IMR-90 (cell line): ENCODE measurements around the gene STOX2. TPM values are rescaled to one million over a fixed set of nuclear protein-coding genes. Genes with fewer than 3 reads are reported as not detected.

Experiments used
- ATAC-seq: fragments of 200-7000 bp; cut with Tn5 transposase; 2 replicates; pipeline ENCODE4 v1.9.1; 2020; ENCODE audit warnings: low read depth, mild to moderate bottlenecking, moderate library complexity
- BruUV-seq: library from RNA; stranded (reverse); fragments of 400-500 nt; replicated peaks from 2 replicates; lab custom pipeline; 2021; lab: Mats Ljungman, UMichigan
- CTCF ChIA-PET: fragments of 300-600 bp; formaldehyde crosslinking; extraction: SDS; loops from one replicate; lab custom pipeline; 2021; ENCODE audit warnings: antibody characterized with exemption; lab: Yijun Ruan, JAX
- POLR2A ChIA-PET: fragments of 300-600 bp; sonication (Branson Sonifier 250); formaldehyde crosslinking; loops from one replicate; lab custom pipeline; 2022; ENCODE audit warnings: antibody characterized with exemption; ENCODE audit not compliant: unreplicated experiment; lab: Charles Lee
- DNase-seq: peaks from one replicate; pipeline ENCODE4 v3.0.0; 2013
- H2AFZ ChIP-seq: replicated peaks from 2 replicates; pipeline ENCODE3; 2013; ENCODE audit warnings: low read length, mild to moderate bottlenecking; ENCODE audit not compliant: poor library complexity
- H2AK5ac ChIP-seq: 2 replicates; pipeline ENCODE4 v1.6.1; 2013; ENCODE audit warnings: low read depth, low read length, inconsistent platforms
- H2AK9ac ChIP-seq: replicated peaks from 2 replicates; pipeline ENCODE3; 2013; ENCODE audit warnings: mild to moderate bottlenecking, low read depth, low read length, moderate library complexity; ENCODE audit not compliant: poor library complexity
- H2BK120ac ChIP-seq: 2 replicates; pipeline ENCODE4 v1.6.1; 2013; ENCODE audit warnings: low read depth, low read length, inconsistent platforms
- H2BK15ac ChIP-seq: 3 replicates; pipeline ENCODE4 v1.6.1; 2013; ENCODE audit warnings: low read depth, low read length, inconsistent platforms
- H2BK20ac ChIP-seq: 2 replicates; pipeline ENCODE4 v1.6.1; 2013; ENCODE audit warnings: low read depth, mild to moderate bottlenecking, inconsistent platforms, low read length, moderate library complexity
- H2BK5ac ChIP-seq: 2 replicates; pipeline ENCODE4 v1.6.1; 2013; ENCODE audit warnings: mild to moderate bottlenecking, low read depth, low read length, inconsistent platforms; ENCODE audit not compliant: poor library complexity, severe bottlenecking
- H3K14ac ChIP-seq: replicated peaks from 2 replicates; pipeline ENCODE4 v1.6.1; 2013; ENCODE audit warnings: low read depth, low read length, inconsistent platforms
- H3K18ac ChIP-seq: 2 replicates; pipeline ENCODE4 v1.6.1; 2013; ENCODE audit warnings: low read depth, low read length, control low read depth
- H3K23ac ChIP-seq: 2 replicates; pipeline ENCODE4 v1.6.1; 2013; ENCODE audit warnings: low read depth, low read length, inconsistent platforms
- H3K27ac ChIP-seq: 2 replicates; pipeline ENCODE4 v1.5.1; 2013; ENCODE audit warnings: mild to moderate bottlenecking, control low read depth, low read length; ENCODE audit not compliant: insufficient read depth
- H3K27me3 ChIP-seq: 2 replicates; pipeline ENCODE4 v1.6.1; 2013; ENCODE audit warnings: low read length; ENCODE audit not compliant: control insufficient read depth, insufficient read depth
- H3K36me3 ChIP-seq: 2 replicates; pipeline ENCODE4 v1.6.1; 2013; ENCODE audit warnings: low read length, mixed read lengths; ENCODE audit not compliant: control insufficient read depth, insufficient read depth
- H3K4ac ChIP-seq: 2 replicates; pipeline ENCODE4 v1.6.1; 2013; ENCODE audit warnings: low read depth, low read length, inconsistent platforms
- H3K4me1 ChIP-seq: 2 replicates; pipeline ENCODE4 v1.6.1; 2013; ENCODE audit warnings: low read length, mixed read lengths; ENCODE audit not compliant: control insufficient read depth, insufficient read depth
- H3K4me2 ChIP-seq: 2 replicates; pipeline ENCODE4 v1.6.1; 2013; ENCODE audit warnings: low read depth, mild to moderate bottlenecking, control low read depth, low read length, moderate library complexity
- H3K4me3 ChIP-seq: 2 replicates; pipeline ENCODE4 v1.5.1; 2013; ENCODE audit warnings: low read depth, mild to moderate bottlenecking, control low read depth, low read length, moderate library complexity; ENCODE audit not compliant: insufficient read depth
- H3K56ac ChIP-seq: 2 replicates; pipeline ENCODE4 v1.6.1; 2013; ENCODE audit warnings: low read length, inconsistent platforms; ENCODE audit not compliant: insufficient read depth; ENCODE audit errors: extremely low read depth
- H3K79me1 ChIP-seq, 2 experiments: 2 replicates each; pipeline ENCODE4 v1.6.1; 2013; ENCODE audit warnings: low read length in 2 of 2, inconsistent platforms in 1 of 2, low read depth in 1 of 2
- H3K9ac ChIP-seq: 2 replicates; pipeline ENCODE4 v1.6.1; 2013; ENCODE audit warnings: low read depth, low read length, control low read depth
- H3K9me1 ChIP-seq: 2 replicates; pipeline ENCODE4 v1.6.1; 2013; ENCODE audit warnings: low read length, inconsistent platforms; ENCODE audit not compliant: insufficient read depth
- H3K9me3 ChIP-seq: 2 replicates; pipeline ENCODE4 v1.6.1; 2013; ENCODE audit warnings: low read length; ENCODE audit not compliant: control insufficient read depth, insufficient read depth
- H4K20me1 ChIP-seq: 2 replicates; pipeline ENCODE4 v1.6.1; 2013; ENCODE audit warnings: low read length, inconsistent platforms; ENCODE audit not compliant: insufficient read depth
- H4K5ac ChIP-seq: 2 replicates; pipeline ENCODE4 v1.6.1; 2013; ENCODE audit warnings: mild to moderate bottlenecking, low read depth, low read length, control low read depth
- H4K8ac ChIP-seq, 2 experiments: 2 replicates each; pipeline ENCODE4 v1.6.1; 2013; ENCODE audit warnings: low read depth in 2 of 2, low read length in 2 of 2, control low read depth in 1 of 2, inconsistent platforms in 1 of 2
- H4K91ac ChIP-seq: 2 replicates; pipeline ENCODE4 v1.6.1; 2013; ENCODE audit warnings: low read depth, low read length, inconsistent platforms; ENCODE audit not compliant: insufficient read depth
- CEBPB ChIP-seq: IDR thresholded peaks from 2 replicates; pipeline ENCODE4 v1.6.1; 2012; ENCODE audit warnings: low read depth, low read length, improper control_type of control experiment
- CHD1 ChIP-seq: IDR thresholded peaks from 2 replicates; pipeline ENCODE4 v1.6.1; 2012; ENCODE audit warnings: low read depth, low read length, improper control_type of control experiment
- CTCF ChIP-seq: conservative IDR thresholded peaks from 2 replicates; pipeline ENCODE4 v1.5.1; 2012; ENCODE audit warnings: mild to moderate bottlenecking, low read depth, low read length, improper control_type of control experiment
- ELK1 ChIP-seq: fragments of 150-350 bp; IDR thresholded peaks from 2 replicates; pipeline ENCODE4 v1.6.1; 2016; ENCODE audit warnings: low read depth, mild to moderate bottlenecking, low read length, moderate library complexity, borderline replicate concordance
- MAFK ChIP-seq: IDR thresholded peaks from 2 replicates; pipeline ENCODE4 v1.6.1; 2012; ENCODE audit warnings: low read depth, low read length, improper control_type of control experiment
- MAZ ChIP-seq: IDR thresholded peaks from 2 replicates; pipeline ENCODE4 v1.6.1; 2012; ENCODE audit warnings: low read depth, mild to moderate bottlenecking, low read length, improper control_type of control experiment, moderate library complexity, borderline replicate concordance
- MXI1 ChIP-seq: IDR thresholded peaks from 2 replicates; pipeline ENCODE4 v1.6.1; 2012; ENCODE audit warnings: low read depth, mild to moderate bottlenecking, low read length, moderate library complexity, borderline replicate concordance
- NFE2L2 ChIP-seq: fragments of 150-350 bp; IDR thresholded peaks from 2 replicates; pipeline ENCODE4 v1.6.1; 2016; ENCODE audit warnings: low read depth, mild to moderate bottlenecking, low read length
- POLR2A ChIP-seq: IDR thresholded peaks from 2 replicates; pipeline ENCODE4 v1.6.1; 2012; ENCODE audit warnings: mild to moderate bottlenecking, low read depth, low read length
- RAD21 ChIP-seq: IDR thresholded peaks from 2 replicates; pipeline ENCODE4 v1.6.1; 2012; ENCODE audit warnings: low read length, improper control_type of control experiment
- RCOR1 ChIP-seq: IDR thresholded peaks from 2 replicates; pipeline ENCODE4 v1.6.1; 2012; ENCODE audit warnings: mild to moderate bottlenecking, low read length, improper control_type of control experiment; ENCODE audit not compliant: insufficient replicate concordance
- RFX5 ChIP-seq: IDR thresholded peaks from 2 replicates; pipeline ENCODE4 v1.8.0; 2012; ENCODE audit warnings: low read depth, mild to moderate bottlenecking, low read length, moderate library complexity
- SMC3 ChIP-seq: fragments of 150-350 bp; IDR thresholded peaks from 2 replicates; pipeline ENCODE4 v1.6.1; 2016; ENCODE audit warnings: low read depth, mild to moderate bottlenecking, antibody characterized with exemption, low read length, moderate library complexity
- WGBS, 2 experiments: methylation state at CpG; one replicate each; pipeline versions ENCODE4 v1.1.5 to v1.1.7; 2013; ENCODE audit warnings: missing lambda C conversion rate in 2 of 2; ENCODE audit not compliant: insufficient read length in 1 of 2; ENCODE audit errors: extremely low coverage in 2 of 2; 5-methylcytosine and 5-hydroxymethylcytosine counted together
- dilution Hi-C: fragments of 300-500 bp; cut with HindIII; formaldehyde crosslinking; loops from one replicate; pipeline ENCODE4 v1.14.3; 2018; ENCODE audit warnings: low sequenced_read_pairs; ENCODE audit not compliant: unreplicated experiment
- in situ Hi-C: fragments of 300-500 bp; cut with MboI; formaldehyde crosslinking; loops from 3 replicates; pipeline ENCODE4 v1.14.3; 2019; ENCODE audit warnings: low sequenced_read_pairs, inconsistent platforms, mixed read lengths
- intact Hi-C: fragments of 100-400 bp; cut with micrococcal nuclease; formaldehyde crosslinking; loops from 2 replicates; pipeline ENCODE4 v1.10.0; 2022
- polyA plus RNA-seq, 3 experiments: library from polyadenylated mRNA; depleted of rRNA; stranded (reverse); fragments of >200 nt; gene quantifications; 2 replicates each; pipeline ENCODE4 v1.2.3, GENCODE V29; 2012; ENCODE audit warnings: low replicate concordance in 1 of 3
- total RNA-seq: library from RNA; depleted of rRNA; stranded (reverse); fragments of >200 nt; gene quantifications from 2 replicates; pipeline ENCODE4 v1.2.3, GENCODE V29; 2012

STOX2 gene
- total and polyA plus RNA-seq, 2 of the 4 experiments (the other 2 are of a cell fraction), result 1.1 to 5.4 TPM

GRCh38 chr4:183966371-183966770, 61.3 kb downstream of the STOX2 start:
- CTCF ChIA-PET, result interaction anchor here (0.7 kb wide), 1 partner anchor 532 kb away, joined by 3 read pairs; no protein-coding TSS in a partner anchor
- Histone ChIP-seq H2BK120ac (no peak overlapping the region), H3K14ac (no peak overlapping the region), H2AK5ac (no peak overlapping the region), H3K56ac (no peak overlapping the region), H4K5ac (no peak overlapping the region), H4K91ac (no peak overlapping the region), H3K36me3 (no peaks in the 10 kb centered on the region), H3K23ac (no peak overlapping the region), H2AK9ac (no peak overlapping the region), H3K27ac (no peak overlapping the region), H2AFZ (no peak overlapping the region), H2BK5ac (no peak overlapping the region), H3K27me3 (no peaks in the 10 kb centered on the region), H4K8ac (no peak overlapping the region), H3K9me3 (no peaks in the 10 kb centered on the region), H3K4me2 (no peak overlapping the region), H2BK20ac (no peak overlapping the region), H3K4ac (no peak overlapping the region), H2BK15ac (no peak overlapping the region), H3K4me1 (no peaks in the 10 kb centered on the region), H3K79me1 (no peaks in the 10 kb centered on the region), H3K9ac (no peak overlapping the region), H3K18ac (no peak overlapping the region), H3K4me3 (no peak overlapping the region), H3K9me1 (no peaks in the 10 kb centered on the region), H4K20me1 (no peaks in the 10 kb centered on the region)
- intact Hi-C loops (no loop called here), dilution Hi-C loops (no loop called here), in situ Hi-C loops (no loop called here)
- no peak for TF ChIP-seq CTCF
- TF ChIP-seq RCOR1, result no peak
- no peak for TF ChIP-seq NFE2L2
- no peak for TF ChIP-seq MXI1
- TF ChIP-seq CHD1, result no peak
- TF ChIP-seq MAZ, result no peak
- TF ChIP-seq POLR2A, result no peak
- no peak for TF ChIP-seq RFX5
- no peak for TF ChIP-seq ELK1
- no peak for TF ChIP-seq CEBPB
- no peak for TF ChIP-seq MAFK
- no peak for TF ChIP-seq SMC3
- TF ChIP-seq RAD21, result no peak
- DNase-seq (peak; percentile 4), ATAC-seq (no peak)
- POLR2A ChIA-PET, result no interaction called here
- 100% methylated on average over 1 of the region's 8 CpGs; no CpG with 5 or more reads in 1 of the 2 experiments for WGBS, 2 experiments
- BruUV-seq, result no TSS peak
